Activated T-cell treated with anti-CD3 and anti-CD28 coated beads, Interleukin-2, amount 50 U/mL, for 1 hour (primary cell): ENCODE results near the gene GRM4.
"Not testable (repeated sequence)": the region's sequence is repeated elsewhere in the genome, so short reads cannot be mapped to it uniquely, and the experiment has no call there.

Experiments
- DNase-seq: peaks from one replicate; pipeline ENCODE4 v3.0.0-alpha.2; 2020

The GRM4 gene

GRCh38 chr6:34059914-34060313 lies 86.0 kb downstream of the GRM4 start:
- DNase-seq = no peak

GRCh38 chr6:34059136-34059731 lies 86.7 kb downstream of the GRM4 start:
- DNase-seq = no peak

DNA sequence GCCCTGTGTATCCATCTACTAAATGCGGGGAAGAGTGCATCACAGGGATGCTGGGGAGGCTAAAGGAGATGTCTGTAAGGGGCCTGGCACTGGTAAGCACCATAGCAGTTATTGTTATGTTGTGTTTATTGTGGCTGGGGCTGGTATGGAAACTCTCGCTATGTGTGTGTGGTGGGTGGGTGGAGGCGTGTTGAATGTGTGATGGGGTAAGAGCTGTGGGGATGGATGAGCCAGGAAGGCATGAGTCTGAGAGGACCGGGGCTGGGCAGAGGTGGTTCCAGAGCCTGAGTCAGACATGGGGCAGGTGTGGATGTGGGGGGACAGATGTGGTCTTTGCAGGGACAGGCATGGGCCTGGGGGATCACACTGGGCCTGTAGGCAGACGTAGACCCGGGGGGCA lies 88.1 kb downstream of the GRM4 start:
- no peak for DNase-seq

DNA sequence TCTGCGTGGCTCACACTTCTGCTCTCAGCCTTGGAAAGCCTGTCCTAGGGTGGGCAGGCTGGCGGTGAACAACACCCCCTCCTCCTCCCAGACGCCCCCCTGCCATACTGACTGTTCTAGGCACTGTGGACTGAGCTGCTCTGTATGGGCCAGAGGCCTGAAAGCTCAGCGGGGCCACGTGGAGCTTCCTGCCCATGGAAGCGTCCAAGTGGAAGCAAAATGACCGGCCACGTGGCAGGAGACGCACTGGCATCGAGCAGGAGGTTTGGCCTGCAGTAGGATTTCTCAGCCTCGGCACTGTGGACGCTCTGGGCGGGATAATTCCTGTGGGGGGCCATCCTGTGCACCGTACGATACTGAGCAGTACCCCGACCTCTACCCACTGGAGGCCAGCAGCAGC lies 88.7 kb downstream of the GRM4 start:
- no peak for DNase-seq

GRCh38 chr6:34056305-34057108 lies 89.4 kb downstream of the GRM4 start:
- DNase-seq = no peak

DNA sequence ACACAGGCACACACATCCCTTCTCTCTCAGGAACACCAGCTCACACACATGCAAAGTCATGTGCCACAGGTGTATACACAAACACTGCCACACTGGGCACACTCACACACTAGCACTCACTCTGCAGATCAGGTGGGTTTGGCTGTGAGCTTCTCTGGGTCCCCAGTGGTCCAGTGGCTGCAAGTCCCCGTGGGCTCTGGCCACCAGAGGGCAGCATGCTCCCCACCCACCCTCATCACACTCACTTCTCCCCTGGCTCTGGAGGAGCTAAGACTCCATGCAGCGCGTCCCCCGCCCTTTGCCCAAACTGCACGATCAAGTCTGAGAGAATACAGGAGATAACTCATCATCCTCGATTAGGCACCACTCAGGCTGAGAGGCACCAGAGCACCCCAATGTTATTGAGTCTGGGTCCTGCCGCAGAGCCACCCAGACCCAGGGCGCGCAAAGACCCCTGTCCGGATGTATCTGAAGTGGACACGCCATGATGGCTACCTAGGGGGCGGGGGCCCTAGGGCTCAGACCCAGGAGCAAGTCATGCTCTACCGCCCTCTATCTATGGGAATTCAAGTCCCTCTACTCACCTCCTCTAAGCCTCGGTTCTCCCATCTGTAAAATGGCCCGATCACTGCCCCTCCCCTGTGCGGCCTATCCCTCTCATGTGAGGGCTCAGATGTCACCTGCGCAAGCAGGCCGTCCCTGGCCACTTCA lies 90.5 kb downstream of the GRM4 start:
- peak; percentile 67 for DNase-seq

GRCh38 chr6:34053721-34054120 lies 92.2 kb downstream of the GRM4 start:
- no peak for DNase-seq

DNA sequence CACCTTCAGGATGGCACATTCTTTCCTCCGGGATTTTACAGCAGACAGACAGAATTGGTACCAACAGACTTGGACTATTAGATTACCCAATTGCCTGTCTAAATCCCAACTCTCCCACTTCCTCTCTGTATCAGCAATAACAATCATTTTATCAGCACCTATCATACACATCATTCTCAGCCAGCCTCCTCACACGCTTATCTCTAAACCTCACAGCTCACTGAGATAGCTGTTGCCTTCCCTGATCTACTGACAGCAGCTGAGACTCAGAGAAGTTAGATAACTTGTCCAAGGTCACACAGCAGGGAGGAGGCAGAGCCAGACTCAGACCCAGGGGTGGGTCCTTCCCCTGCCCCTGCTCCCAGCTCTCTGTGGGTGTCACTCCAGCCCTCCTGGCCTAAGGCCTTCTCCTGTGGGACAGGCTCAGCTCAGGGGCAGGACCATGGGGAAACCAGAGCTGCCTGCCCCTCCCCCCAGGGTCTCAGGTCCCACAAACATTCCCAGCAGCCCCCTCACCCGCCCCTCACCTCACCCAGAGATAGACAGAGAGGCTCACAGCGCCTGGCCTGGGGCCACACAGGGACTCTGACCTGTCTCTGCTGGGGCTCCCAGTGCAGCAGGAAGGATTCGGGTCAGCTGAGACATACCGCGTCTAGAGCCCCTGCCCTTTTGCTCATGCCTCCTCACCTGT lies 92.8 kb downstream of the GRM4 start:
- DNase-seq = no peak

GRCh38 chr6:34052071-34052825 lies 93.6 kb downstream of the GRM4 start:
- DNase-seq = no peak

GRCh38 chr6:34051331-34051919 lies 94.5 kb downstream of the GRM4 start:
- no peak for DNase-seq

- no peak for DNase-seq
Measured at GRCh38 chr6:34050691-34051090, 95.2 kb downstream of the GRM4 start.

DNA sequence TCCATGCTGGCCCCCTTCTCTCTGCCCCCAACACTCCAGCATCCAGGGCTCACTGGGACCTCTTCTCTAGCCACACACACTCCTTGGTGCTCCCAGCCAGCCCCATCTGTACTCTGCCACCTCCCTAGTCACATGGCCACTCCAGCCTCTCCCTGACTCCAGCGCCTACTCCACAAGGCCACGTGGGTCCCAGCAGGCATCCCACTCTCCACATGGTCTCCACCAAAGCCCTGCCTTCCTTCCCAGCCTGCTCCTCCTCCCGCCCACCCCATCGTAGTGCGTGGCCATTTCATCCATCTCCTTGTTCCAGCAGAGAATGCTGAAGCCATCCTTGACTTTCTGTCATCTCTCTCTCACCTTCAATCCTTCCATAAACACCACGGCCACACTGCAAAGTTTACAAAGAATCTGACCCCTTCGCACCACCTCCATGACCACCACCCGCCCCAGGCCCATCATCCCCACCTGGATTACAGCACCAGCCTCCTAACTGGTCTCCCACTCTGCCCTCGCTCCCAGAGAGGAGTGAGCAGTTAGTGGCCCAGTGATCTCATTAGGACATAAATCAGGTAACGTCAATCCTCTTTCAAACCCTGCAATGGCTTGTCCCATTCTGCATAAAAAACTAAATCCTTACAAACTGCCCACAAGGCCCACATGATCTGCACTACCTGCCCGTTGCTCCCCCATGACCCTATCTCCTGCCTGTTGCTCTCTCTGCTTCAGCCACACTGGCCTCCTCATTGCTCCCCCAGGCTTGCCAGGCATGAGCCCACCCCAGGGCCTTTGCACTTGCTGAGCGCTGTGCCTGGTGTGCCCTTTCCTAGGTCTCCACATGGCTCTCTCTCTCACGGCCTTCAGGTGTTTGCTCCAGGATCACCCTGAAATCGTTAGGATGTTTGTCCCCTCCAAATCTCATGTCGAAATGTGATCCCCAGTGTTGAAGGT lies 96.2 kb downstream of the GRM4 start:
- no peak for DNase-seq

- no peak for DNase-seq
Measured at GRCh38 chr6:34047913-34048867, 97.7 kb downstream of the GRM4 start.

DNA sequence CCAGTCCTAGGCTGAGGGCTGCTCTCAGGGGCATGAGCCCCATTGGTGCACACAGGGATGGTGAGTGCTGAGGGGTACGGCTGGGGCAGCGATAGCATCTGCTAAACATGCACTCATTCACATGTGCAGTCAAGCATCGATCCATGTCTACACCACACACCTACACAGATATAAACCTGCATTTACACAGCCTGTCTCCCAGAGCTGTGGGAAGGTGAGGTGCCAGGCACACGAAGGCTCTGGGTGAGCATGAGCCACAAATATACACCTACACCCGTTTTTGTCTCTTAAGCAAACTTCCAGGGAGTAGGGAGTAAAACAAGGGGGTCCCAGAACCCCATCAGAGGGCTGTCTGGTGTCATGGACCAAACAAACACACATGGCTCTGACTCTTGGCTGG lies 99.3 kb downstream of the GRM4 start:
- DNase-seq = no peak

DNA sequence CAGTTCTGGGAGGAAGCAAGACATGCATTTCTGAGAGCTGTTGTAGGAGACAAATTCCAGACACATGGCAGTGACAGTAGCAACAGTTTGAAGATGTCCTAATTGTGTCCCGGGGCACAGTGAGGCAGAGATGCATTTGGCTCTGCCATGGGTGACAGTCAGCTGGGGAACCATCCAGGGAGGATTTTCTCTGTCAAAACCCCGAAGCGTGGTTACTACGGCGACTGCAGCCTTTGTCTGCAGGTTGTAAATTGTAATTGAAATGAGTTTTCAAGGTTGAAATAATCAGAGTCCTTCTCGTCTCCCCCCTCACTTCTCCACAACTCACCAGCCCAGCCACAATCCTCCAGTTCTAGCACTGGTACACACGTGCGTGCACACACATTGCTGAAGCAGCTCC lies 100.1 kb downstream of the GRM4 start:
- DNase-seq = no peak

DNA sequence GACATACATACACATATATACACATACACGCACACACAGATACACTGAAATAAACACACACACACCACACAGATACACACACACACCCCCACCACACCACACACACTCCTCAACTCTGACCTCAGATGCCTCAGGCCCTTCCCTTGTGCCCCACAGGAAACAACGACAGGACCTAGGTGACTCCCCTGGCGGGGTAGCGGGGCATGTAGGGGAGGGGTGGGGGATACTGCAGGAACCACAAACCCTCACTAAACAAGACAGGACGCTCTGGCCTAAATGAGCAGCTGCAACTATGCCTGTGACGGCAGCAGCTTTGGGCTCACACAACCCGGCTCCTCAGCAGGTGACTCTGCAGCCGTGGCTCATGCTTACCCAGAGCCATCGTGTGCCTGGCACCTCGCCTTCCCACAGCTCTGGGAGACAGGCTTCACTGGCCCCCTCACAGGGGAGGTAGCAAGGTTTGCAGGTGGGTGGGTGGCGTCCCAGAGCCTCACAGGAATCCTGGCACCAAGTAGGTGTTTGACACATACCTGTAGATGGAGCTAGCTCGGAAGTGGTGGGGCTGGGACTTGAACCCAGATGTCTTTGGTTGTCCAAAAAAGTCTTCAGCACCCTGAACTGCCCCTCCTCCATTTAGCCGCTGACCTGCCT lies 100.8 kb downstream of the GRM4 start:
- peak; percentile 21 for DNase-seq

- DNase-seq = no peak
Measured at GRCh38 chr6:34043359-34043758, 102.5 kb downstream of the GRM4 start.

DNA sequence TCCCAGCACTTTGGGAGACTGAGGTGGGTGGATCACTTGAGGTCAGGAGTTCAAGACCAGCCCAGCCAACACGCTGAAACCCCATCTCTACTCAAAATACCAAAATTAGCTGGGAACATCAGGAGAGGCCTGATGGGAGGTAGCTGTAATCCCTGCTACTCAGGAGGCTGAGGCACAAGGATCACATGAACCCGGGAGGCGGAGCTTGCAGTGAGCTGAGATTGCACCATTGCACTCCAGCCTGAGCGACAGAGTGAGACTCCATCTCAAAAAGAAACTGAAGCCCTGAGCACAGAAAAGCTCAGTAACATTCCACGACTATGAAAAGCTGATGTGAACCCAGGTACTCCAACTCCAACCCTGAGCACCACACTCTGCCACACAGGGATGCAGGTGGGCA lies 103.9 kb downstream of the GRM4 start:
- not testable (repeated sequence) for DNase-seq

DNA sequence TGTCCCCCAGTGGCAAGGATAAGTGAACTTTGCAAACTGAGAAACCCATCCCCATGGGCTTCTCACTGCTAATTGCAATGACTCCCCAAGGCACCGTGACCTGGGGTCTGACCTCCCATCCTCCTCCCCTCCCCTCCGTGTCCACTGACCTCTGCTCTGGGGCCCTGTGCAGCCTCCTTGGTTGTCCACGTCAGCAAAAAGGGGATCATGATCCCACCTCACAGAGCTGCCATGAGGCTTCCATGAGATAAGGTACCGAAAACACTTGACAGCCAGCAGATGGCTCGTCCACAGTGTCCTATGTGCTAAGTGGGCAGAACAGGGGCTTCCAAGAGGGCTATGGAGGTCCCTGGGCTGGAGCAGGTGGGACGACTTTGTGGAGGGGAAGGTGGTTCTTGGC lies 104.5 kb downstream of the GRM4 start:
- no peak for DNase-seq
